Upper lobe of left lung (tissue), 6 donors: ENCODE measurements around the gene GATA5. TPM values are rescaled to one million over a fixed set of nuclear protein-coding genes. Genes with fewer than 3 reads are reported as not detected.
A peak's percentile ranks its signal among the peaks of the same experiment; 100 is the strongest.

Experiments
- ATAC-seq, 2 donors: fragments of 200-7000 bp; cut with Tn5 transposase; one replicate each; pipeline ENCODE4 v1.9.1; 2022; ENCODE audit warnings: mild to moderate bottlenecking in 2 of 2, moderate library complexity in 2 of 2; ENCODE audit not compliant: low FRiP score in 2 of 2
- DNase-seq, 2 donors: peaks; one replicate each; pipeline ENCODE4 v3.0.0-alpha.2; 2019 to 2020
- H3K27ac ChIP-seq, 4 donors: fragments of 200-600 bp; sonication (generic); one replicate each; pipeline ENCODE4 v1.5.1; 2016 to 2019
- H3K27me3 ChIP-seq, 4 donors: fragments of 200-600 bp; sonication (generic); one replicate each; pipeline ENCODE4 v1.5.1; 2017 to 2019
- H3K36me3 ChIP-seq, 4 donors: fragments of 200-600 bp; sonication (generic); one replicate each; pipeline ENCODE4 v1.5.1; 2016 to 2019
- H3K4me1 ChIP-seq, 4 donors: fragments of 200-600 bp; sonication (generic); one replicate each; pipeline ENCODE4 v1.5.1; 2018 to 2019
- H3K4me3 ChIP-seq, 4 donors: fragments of 200-600 bp; sonication (generic); one replicate each; pipeline ENCODE4 v1.5.1; 2017 to 2019; ENCODE audit warnings: mild to moderate bottlenecking in 2 of 4, moderate library complexity in 1 of 4
- H3K9me3 ChIP-seq, 4 donors: fragments of 200-600 bp; sonication (generic); one replicate each; pipeline ENCODE4 v1.5.1; 2018 to 2019
- CTCF ChIP-seq, 6 experiments: fragments of 450-650 bp in 4 of 6; fragments of 200-600 bp in 2 of 6; sonication (generic) in 2 of 6; IDR thresholded peaks; one replicate each; pipeline ENCODE4 v1.5.1; 2016 to 2019; ENCODE audit warnings: antibody characterized with exemption in 6 of 6
- EP300 ChIP-seq, 4 donors: sonication (generic); formaldehyde crosslinking; IDR thresholded peaks; one replicate each; pipeline ENCODE4 v1.5.1; 2017; ENCODE audit warnings: antibody characterized with exemption in 4 of 4, control low read depth in 2 of 4
- POLR2A ChIP-seq, 4 donors: fragments of 450-650 bp; IDR thresholded peaks; one replicate each; pipeline ENCODE4 v1.5.1; 2016 to 2017; ENCODE audit warnings: antibody characterized with exemption in 4 of 4, mild to moderate bottlenecking in 2 of 4
- POLR2AphosphoS5 ChIP-seq, 2 donors: sonication (generic); formaldehyde crosslinking; IDR thresholded peaks; one replicate each; pipeline ENCODE4 v1.5.1; 2017; ENCODE audit warnings: antibody characterized with exemption in 2 of 2
- WGBS, 2 donors: methylation state at CpG; one replicate each; pipeline ENCODE4 v1.1.5; 2017 to 2018; 5-methylcytosine and 5-hydroxymethylcytosine counted together
- total RNA-seq, 6 donors: library from RNA; depleted of rRNA in 4 of 6; stranded (reverse); fragments of >200 nt in 4 of 6; gene quantifications; one replicate each; pipeline versions ENCODE4 v1.1.0 to v1.2.1, GENCODE V29; 2016 to 2021
- donor health status: DM: no; HTN: no; CAD: no; lungs with moderate emphysema.
- donor health status: DM: no; HTN: yes; CAD: no; lungs with severe emphysema.

GATA5 gene
- total RNA-seq, 6 donors from 2014 or later = 0.98 to 10.5 (median 2.2) TPM

DNA sequence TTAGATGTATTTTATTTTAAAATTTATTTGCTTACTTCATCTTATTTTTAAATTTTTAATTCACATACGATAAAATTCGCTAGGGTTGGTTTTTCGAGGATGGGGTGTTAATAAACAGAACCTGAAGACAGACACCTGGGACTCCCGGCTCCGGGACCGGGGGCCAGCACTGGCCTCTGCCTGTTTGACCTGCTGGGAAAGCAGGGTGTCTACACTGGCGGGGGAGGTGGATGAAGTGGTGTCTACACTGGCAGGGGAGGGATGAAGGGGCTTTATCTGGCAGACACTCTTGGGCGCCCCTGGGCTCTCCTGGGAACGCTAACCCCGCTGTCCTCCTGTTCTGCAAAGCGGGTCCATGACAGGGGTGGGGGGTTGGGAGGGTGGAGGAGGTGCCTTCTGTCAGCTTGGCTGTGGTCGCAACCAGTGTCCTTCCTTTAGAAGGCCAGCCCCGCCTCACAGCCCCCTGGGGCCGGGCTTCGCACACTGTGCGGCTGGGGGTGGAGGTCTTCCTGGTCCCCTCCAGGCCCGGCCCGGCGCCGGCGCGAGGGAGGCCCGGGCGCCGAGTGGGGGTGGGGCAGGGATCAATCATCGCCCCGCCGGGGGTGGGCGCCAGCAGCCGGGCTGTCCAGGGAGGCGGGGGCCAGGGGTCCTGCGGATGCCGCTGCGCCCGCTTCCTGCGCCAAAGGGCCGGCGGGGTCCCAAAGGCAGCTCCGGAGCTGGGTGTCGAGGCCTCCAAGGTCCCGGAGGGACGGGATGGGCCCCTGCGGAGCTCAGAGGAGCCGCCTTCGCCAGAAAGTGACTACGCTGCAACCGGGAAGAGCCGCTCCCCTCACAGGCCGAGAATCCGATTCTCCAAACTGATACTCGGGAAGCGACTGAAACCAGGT, 1.8 kb downstream of the GATA5 start:
- H3K4me1 ChIP-seq = peaks cover 14 to 28% (median 19%) of the 10 kb centered on the region in 4 donors
- no peak for TF ChIP-seq EP300 (IDR thresholded peaks at IDR 0.05)
- TF ChIP-seq POLR2A (IDR thresholded peaks at IDR 0.05) = no peak
- TF ChIP-seq POLR2AphosphoS5 (IDR thresholded peaks at IDR 0.05) = no peak
- TF ChIP-seq CTCF (IDR thresholded peaks at IDR 0.05) = no peak
- no peak for ATAC-seq
- 18 to 22% methylated on average over 28 to 36 of the region's 52 CpGs for whole genome bisulfite sequencing, 2 donors
- H3K27ac ChIP-seq = no peak overlapping the region
- no peaks in the 10 kb centered on the region for H3K9me3 ChIP-seq
- peaks cover 0 to 38% (median 20%) of the 10 kb centered on the region in 4 donors for H3K27me3 ChIP-seq
- DNase-seq = peak in 1 of 2 donors; percentile 80
- H3K4me3 ChIP-seq = peak overlapping the region in 2 of 4 donors; percentile 47 to 52
- H3K36me3 ChIP-seq = no peaks in the 10 kb centered on the region

GRCh38 chr20:62472941-62473585, 2.7 kb downstream of the GATA5 start:
- DNase-seq = peak in 1 of 2 donors; percentile 82
- ATAC-seq = peak in 1 of 2 donors; percentile 20
- WGBS, 2 donors = 69 to 78% methylated on average over 12 to 24 of the region's 30 CpGs

GRCh38 chr20:62472138-62472940, 3.5 kb downstream of the GATA5 start:
- WGBS, 2 donors = 79 to 84% methylated on average over 15 to 23 of the region's 23 CpGs
- H3K36me3 ChIP-seq = no peaks in the 10 kb centered on the region
- H3K4me1 ChIP-seq = peaks cover 14 to 28% (median 19%) of the 10 kb centered on the region in 4 donors
- ATAC-seq (no peak), DNase-seq (peak in 1 of 2 donors; percentile 63)
- H3K27ac ChIP-seq = no peak overlapping the region
- H3K4me3 ChIP-seq = peak overlapping the region in 1 of 4 donors; percentile 2
- peaks cover 0 to 32% (median 17%) of the 10 kb centered on the region in 4 donors for H3K27me3 ChIP-seq
- TF ChIP-seq CTCF (IDR thresholded peaks at IDR 0.05) (no peak), POLR2A (IDR thresholded peaks at IDR 0.05) (no peak), EP300 (IDR thresholded peaks at IDR 0.05) (no peak), POLR2AphosphoS5 (IDR thresholded peaks at IDR 0.05) (no peak)
- H3K9me3 ChIP-seq = no peaks in the 10 kb centered on the region

More at GRCh38 chr20:62472941-62473585, 2.7 kb downstream of the GATA5 start:
- Histone ChIP-seq H3K27me3 (peaks cover 0 to 38% (median 19%) of the 10 kb centered on the region in 4 donors), H3K4me1 (peaks cover 14 to 28% (median 19%) of the 10 kb centered on the region in 4 donors), H3K4me3 (peak overlapping the region in 1 of 4 donors; percentile 2), H3K9me3 (no peaks in the 10 kb centered on the region), H3K36me3 (no peaks in the 10 kb centered on the region), H3K27ac (no peak overlapping the region)
- TF ChIP-seq POLR2AphosphoS5 (IDR thresholded peaks at IDR 0.05) (no peak), POLR2A (IDR thresholded peaks at IDR 0.05) (no peak), CTCF (IDR thresholded peaks at IDR 0.05) (no peak), EP300 (IDR thresholded peaks at IDR 0.05) (no peak)

DNA sequence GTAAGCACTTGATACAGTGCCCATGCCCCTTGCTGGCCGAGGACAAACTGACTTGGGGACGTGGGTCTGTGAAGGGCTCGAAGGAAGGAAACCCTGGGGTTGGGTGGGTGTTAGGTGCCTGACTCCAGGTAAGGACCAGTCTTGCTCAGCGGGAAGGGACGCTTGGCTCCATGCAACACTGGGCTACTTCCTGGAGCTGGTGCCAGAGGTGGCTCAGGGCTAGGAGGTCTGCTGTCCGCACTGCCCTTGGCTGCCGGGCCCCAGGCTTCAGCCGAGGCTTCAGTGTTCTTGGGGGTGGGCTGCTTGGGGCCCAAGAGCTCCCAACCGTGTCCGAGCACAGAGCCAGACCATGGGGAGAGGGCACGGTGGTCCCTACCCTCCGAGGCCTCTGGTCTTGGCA, 5.3 kb downstream of the GATA5 start:
- TF ChIP-seq POLR2A (IDR thresholded peaks at IDR 0.05) (no peak), EP300 (IDR thresholded peaks at IDR 0.05) (no peak), CTCF (IDR thresholded peaks at IDR 0.05) (no peak), POLR2AphosphoS5 (IDR thresholded peaks at IDR 0.05) (no peak)
- no peak overlapping the region for H3K4me3 ChIP-seq
- no peaks in the 10 kb centered on the region for H3K36me3 ChIP-seq
- no peaks in the 10 kb centered on the region for H3K9me3 ChIP-seq
- DNase-seq = peak in 1 of 2 donors; percentile 62
- WGBS, 2 donors = 73 to 74% methylated on average over 8 to 12 of the region's 12 CpGs
- no peak overlapping the region for H3K27ac ChIP-seq
- ATAC-seq = peak in 1 of 2 donors; percentile 19
- peaks cover 2 to 15% (median 8%) of the 10 kb centered on the region in 4 donors for H3K4me1 ChIP-seq
- peaks cover 0 to 19% (median 8%) of the 10 kb centered on the region in 4 donors for H3K27me3 ChIP-seq
